GM12878 (cell line): Measurements from ENCODE around the gene STEAP1B. TPM values are rescaled to one million over a fixed set of nuclear protein-coding genes. Genes with fewer than 3 reads are reported as not detected.

ENCODE experiments used
- ATAC-seq: fragments of 200-7000 bp; cut with Tn5 transposase; 3 replicates; pipeline ENCODE4 v1.9.1; 2020; ENCODE audit warnings: mild to moderate bottlenecking, moderate library complexity
- BruUV-seq: library from RNA; stranded (reverse); fragments of 400-500 nt; replicated peaks from 2 replicates; lab custom pipeline; 2021; lab: Mats Ljungman, UMichigan
- CTCF ChIA-PET: fragments of 300-600 bp; sonication (Branson Sonifier 250); formaldehyde crosslinking; extraction: SDS; loops from one replicate; lab custom pipeline; 2021; ENCODE audit warnings: inconsistent platforms; lab: Yijun Ruan, JAX
- POLR2A ChIA-PET: fragments of 350-600 bp; formaldehyde crosslinking; extraction: SDS; loops from one replicate; lab custom pipeline; 2021; ENCODE audit warnings: inconsistent platforms; lab: Charles Lee
- RAD21 ChIA-PET: fragments of 300-600 bp; sonication (Branson Sonifier 250); formaldehyde crosslinking; loops from one replicate; lab custom pipeline; 2023; ENCODE audit warnings: antibody characterized with exemption; ENCODE audit not compliant: unreplicated experiment; lab: Charles Lee
- SMC1A ChIA-PET: fragments of 300-600 bp; sonication (Branson Sonifier 250); formaldehyde crosslinking; loops from one replicate; lab custom pipeline; 2023; ENCODE audit not compliant: unreplicated experiment, uncharacterized antibody; lab: Charles Lee
- DNase-seq: peaks from one replicate; pipeline ENCODE4 v3.0.0-alpha.2; 2011; ENCODE audit warnings: low read depth, low spot score
- FAIRE-seq: peaks from 3 replicates; lab custom pipeline; 2011; peaks lifted over from hg19 to GRCh38; lab: Jason Lieb, UNC
- H2AFZ ChIP-seq: 2 replicates; pipeline ENCODE4 v1.6.0; 2011; ENCODE audit warnings: low read depth, low read length, control low read depth; ENCODE audit not compliant: control insufficient read depth
- H3K27ac ChIP-seq: 2 replicates; pipeline ENCODE4 v1.5.1; 2011; ENCODE audit warnings: control low read depth; ENCODE audit not compliant: control insufficient read depth, insufficient read depth
- H3K27me3 ChIP-seq, 2 experiments: replicated peaks in 1 of 2; 2 replicates each; pipeline versions ENCODE4 v1.6.0 to v1.6.1; 2011; ENCODE audit warnings: low read length in 1 of 2; ENCODE audit not compliant: control insufficient read depth in 2 of 2, insufficient read depth in 2 of 2
- H3K36me3 ChIP-seq, 2 experiments: 2 replicates each; pipeline ENCODE4 v1.5.1; 2011; ENCODE audit warnings: low read length in 1 of 2; ENCODE audit not compliant: control insufficient read depth in 2 of 2, insufficient read depth in 2 of 2
- H3K4me1 ChIP-seq: 2 replicates; pipeline ENCODE4 v1.6.1; 2011; ENCODE audit warnings: mild to moderate bottlenecking, low read length, moderate library complexity, mixed read lengths; ENCODE audit not compliant: control insufficient read depth, insufficient read depth
- H3K4me2 ChIP-seq: 2 replicates; pipeline ENCODE4 v1.6.0; 2011; ENCODE audit warnings: control low read depth; ENCODE audit not compliant: control insufficient read depth, insufficient read depth
- H3K4me3 ChIP-seq: fragments of 200-600 bp; sonication (generic); 2 replicates; pipeline ENCODE4 v1.5.1; 2016
- H3K79me2 ChIP-seq: 2 replicates; pipeline ENCODE4 v1.6.0; 2011; ENCODE audit warnings: low read length; ENCODE audit not compliant: control insufficient read depth, insufficient read depth
- H3K9ac ChIP-seq: 2 replicates; pipeline ENCODE4 v1.8.0; 2011; ENCODE audit warnings: low read length, control low read depth, mixed read lengths; ENCODE audit not compliant: control insufficient read depth, insufficient read depth
- H3K9me3 ChIP-seq: replicated peaks from 3 replicates; pipeline ENCODE4 v1.5.1; 2011; ENCODE audit warnings: mild to moderate bottlenecking, low read length; ENCODE audit not compliant: control insufficient read depth, insufficient read depth
- H4K20me1 ChIP-seq: 2 replicates; pipeline ENCODE4 v1.6.0; 2011; ENCODE audit not compliant: control insufficient read depth, insufficient read depth
- BRCA1 ChIP-seq: IDR thresholded peaks from 2 replicates; pipeline ENCODE4 v1.6.1; 2011; ENCODE audit warnings: low read depth, low read length, improper control_type of control experiment
- HCFC1 ChIP-seq: fragments of 150-350 bp; IDR thresholded peaks from 2 replicates; pipeline ENCODE4 v1.6.1; 2014; ENCODE audit warnings: low read length
- RAD21 ChIP-seq: IDR thresholded peaks from 2 replicates; pipeline ENCODE4 v1.6.1; 2011; ENCODE audit warnings: mild to moderate bottlenecking, low read depth, low read length, moderate library complexity; ENCODE audit not compliant: insufficient read depth
- RBBP5 ChIP-seq: fragments of 200-600 bp; sonication (generic); conservative IDR thresholded peaks from 2 replicates; pipeline ENCODE4 v1.6.1; 2016
- SREBF2 ChIP-seq: IDR thresholded peaks from 2 replicates; pipeline ENCODE4 v1.6.1; 2012; ENCODE audit warnings: mild to moderate bottlenecking, low read length
- SRF ChIP-seq, 2 experiments: IDR thresholded peaks; 2 replicates each; pipeline ENCODE4 v1.6.1; 2011; ENCODE audit warnings: low read depth in 2 of 2, low read length in 2 of 2, mild to moderate bottlenecking in 1 of 2, moderate library complexity in 1 of 2
- STAT1 ChIP-seq: fragments of 450-650 bp; conservative IDR thresholded peaks from 2 replicates; pipeline ENCODE4 v1.6.1; 2014; ENCODE audit warnings: antibody characterized with exemption, mild to moderate bottlenecking
- USF1 ChIP-seq: IDR thresholded peaks from 2 replicates; pipeline ENCODE4 v1.6.1; 2011; ENCODE audit warnings: borderline replicate concordance, low read depth, mild to moderate bottlenecking, moderate library complexity, mixed read lengths, low read length; ENCODE audit not compliant: insufficient read depth; ENCODE audit errors: extremely low read length
- ZNF217 ChIP-seq: fragments of 450-650 bp; IDR thresholded peaks from 2 replicates; pipeline ENCODE4 v1.6.1; 2017; ENCODE audit warnings: antibody characterized with exemption, mild to moderate bottlenecking
- ZNF592 ChIP-seq: fragments of 450-650 bp; IDR thresholded peaks from 2 replicates; pipeline ENCODE4 v1.6.1; 2017; ENCODE audit warnings: mild to moderate bottlenecking, moderate library complexity
- WGBS: methylation state at CpG from one replicate; pipeline ENCODE4 v1.1.6; 2016; ENCODE audit warnings: low lambda C conversion rate; ENCODE audit not compliant: insufficient replicate concordance, insufficient coverage; ENCODE audit errors: missing lambda C conversion rate; 5-methylcytosine and 5-hydroxymethylcytosine counted together
- in situ Hi-C: fragments of 300-500 bp; cut with MboI; formaldehyde crosslinking; loops from 9 replicates; pipeline ENCODE4 v1.14.3; 2018; ENCODE audit warnings: mixed read lengths
- intact Hi-C: fragments of 100-400 bp; cut with micrococcal nuclease; formaldehyde crosslinking; loops from one replicate; pipeline ENCODE4 v1.14.2; 2022; ENCODE audit not compliant: unreplicated experiment
- polyA plus RNA-seq, 11 experiments: library from polyadenylated mRNA; depleted of rRNA in 4 of 11; unstranded in 6 of 11; stranded (reverse) in 5 of 11; fragments of >200 nt; fragmentation: Nextera tagmentation in 4 of 11; fragmentation: Illumina TruSeq in 1 of 11; extraction: Ambion mirVana in 4 of 11; extraction: Trizol in 1 of 11; gene quantifications; 1 replicate in 1 of 11; 2 replicates in 10 of 11; pipeline versions ENCODE4 v1.2.1 to v1.2.3, GENCODE V29; 2011 to 2016; ENCODE audit warnings: inconsistent platforms in 2 of 11, missing spikeins in 2 of 11, low read depth in 1 of 11
- total RNA-seq, 4 experiments: library from RNA; depleted of rRNA in 3 of 4; stranded (reverse); fragments of >200 nt in 3 of 4; fragmentation: Illumina TruSeq in 1 of 4; extraction: Trizol in 1 of 4; gene quantifications; 2 replicates each; pipeline versions ENCODE4 v1.2.1 to v1.2.3, GENCODE V29; 2013 to 2021

The STEAP1B gene
- total and polyA plus RNA-seq, 10 of the 15 experiments (the other 5 are each of a cell fraction or from before 2014, with no cell fraction given) = 0.14 TPM; not detected in 9

GRCh38 chr7:22482503-22482902 lies 17.5 kb downstream of the STEAP1B start:
- H4K20me1 ChIP-seq = no peaks in the 10 kb centered on the region
- no peak for ATAC-seq
- no peak for TF ChIP-seq BRCA1
- no peak for TF ChIP-seq RBBP5
- TF ChIP-seq SRF (IDR thresholded peaks at IDR 0.05; ENCODE audit: low read depth in 2 of 2, low read length in 2 of 2) = no peak
- no peak for TF ChIP-seq RAD21
- TF ChIP-seq HCFC1 = no peak
- no peak for TF ChIP-seq STAT1
- no peak for TF ChIP-seq SREBF2
- no peak for TF ChIP-seq USF1
- no peak for TF ChIP-seq ZNF217
- TF ChIP-seq ZNF592 = no peak
- H3K79me2 ChIP-seq = no peaks in the 10 kb centered on the region
- H3K27ac ChIP-seq = no peak overlapping the region
- ChIA-PET POLR2A (no interaction called here), RAD21 (interaction anchor here (3.4 kb wide), 1 partner anchor 372 kb away, joined by 13 read pairs; no protein-coding TSS in a partner anchor), CTCF (interaction anchor here (8.1 kb wide), 1 partner anchor 373 kb away, joined by 74 read pairs; no protein-coding TSS in a partner anchor), SMC1A (interaction anchor here (1.0 to 2.5 kb wide), 2 partner anchors 372 to 376 kb away, joined by 3 to 13 read pairs; no protein-coding TSS in a partner anchor)
- no peaks in the 10 kb centered on the region; the same call in 2 of the 3 replicates for H3K9me3 ChIP-seq
- H3K4me3 ChIP-seq = no peak overlapping the region
- no peaks in the 10 kb centered on the region for H3K27me3 ChIP-seq
- H3K4me2 ChIP-seq = no peak overlapping the region
- H3K9ac ChIP-seq = no peak overlapping the region
- peaks cover 10% of the 10 kb centered on the region for H3K4me1 ChIP-seq
- in situ Hi-C loops (no loop called here), intact Hi-C loops (no loop called here)
- BruUV-seq = no TSS peak
- WGBS = 0% methylated on average over 1 of the region's 1 CpG
- no peak for DNase-seq
- no peaks in the 10 kb centered on the region for H3K36me3 ChIP-seq
- FAIRE-seq = no peak
- H2AFZ ChIP-seq = no peak overlapping the region
